ENCODE data around the gene OGN. TPM values are rescaled to one million over a fixed set of nuclear protein-coding genes. Genes with fewer than 3 reads are reported as not detected.

Gene OGN
- polyA plus RNA-seq, 1 donor: 374 TPM

GRCh38 chr9:92345582-92345981 is 58.8 kb downstream of the OGN start:
- no peak for DNase-seq (ENCODE audit: low read depth)

GRCh38 chr9:92342825-92343488 is 61.4 kb downstream of the OGN start:
- no peak for DNase-seq (ENCODE audit: low read depth)

GRCh38 chr9:92341578-92341977 is 62.8 kb downstream of the OGN start:
- no peak for DNase-seq (ENCODE audit: low read depth)

- DNase-seq (ENCODE audit: low read depth): no peak
Observed at GRCh38 chr9:92333282-92333634, 71.1 kb downstream of the OGN start.

Other genes with a start within 250 kb of the OGN start
- 62.7 TPM for gene IARS1, start 110.9 kb downstream of the OGN start, polyA plus RNA-seq (ENCODE audit: insufficient read length)
- 27.2 TPM for gene NOL8, start 79.2 kb downstream of the OGN start, polyA plus RNA-seq (ENCODE audit: insufficient read length)
- 3.9 TPM for gene CENPP, start 78.6 kb downstream of the OGN start, polyA plus RNA-seq (ENCODE audit: insufficient read length)
- gene OMD, start 19.9 kb upstream of the OGN start, polyA plus RNA-seq (ENCODE audit: insufficient read length): 3.5 TPM
- gene ASPN, start 77.9 kb upstream of the OGN start, polyA plus RNA-seq (ENCODE audit: insufficient read length): 282 TPM
- gene ECM2, start 131.4 kb upstream of the OGN start, polyA plus RNA-seq (ENCODE audit: insufficient read length): 26.4 TPM

All from forelimb muscle (tissue), 1 donor.